HCT116 (cell line): ENCODE results near the gene LILRA2.

Source experiments
- YY1 ChIP-seq: IDR thresholded peaks from 2 replicates; pipeline ENCODE4 v1.6.1; 2011; ENCODE audit warnings: low read length, low read depth, moderate library complexity, mild to moderate bottlenecking; ENCODE audit not compliant: insufficient replicate concordance; ENCODE audit errors: extremely low read depth
- TF ChIP-seq, protein P1 (sequence below): IDR thresholded peaks from 2 replicates; pipeline ENCODE4 v1.6.1; 2012

DNA sequence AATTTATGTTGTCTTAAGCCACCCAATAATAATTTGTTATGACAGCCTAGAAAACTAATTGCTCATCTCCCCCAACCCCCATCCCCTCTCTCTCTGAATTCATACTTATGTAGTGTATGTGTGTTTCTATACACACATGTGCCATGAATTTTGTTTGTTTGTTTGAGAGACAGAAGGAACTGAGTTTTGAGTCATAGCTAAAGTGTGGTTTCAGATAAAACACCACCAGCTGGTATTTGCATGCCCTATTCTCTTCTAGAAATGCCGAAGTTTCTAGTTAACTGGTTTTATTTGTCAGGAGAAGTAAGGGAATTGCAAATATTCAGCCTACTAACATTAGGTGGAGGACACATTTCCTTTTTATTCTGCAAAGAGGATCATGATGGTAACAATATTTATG lies 17.4 kb upstream of the LILRA2 start:
- TF ChIP-seq, protein P1, sequence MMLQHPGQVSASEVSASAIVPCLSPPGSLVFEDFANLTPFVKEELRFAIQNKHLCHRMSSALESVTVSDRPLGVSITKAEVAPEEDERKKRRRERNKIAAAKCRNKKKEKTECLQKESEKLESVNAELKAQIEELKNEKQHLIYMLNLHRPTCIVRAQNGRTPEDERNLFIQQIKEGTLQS = no peak
- TF ChIP-seq YY1 = no peak
